H1 (cell line): Measurements from ENCODE around the gene OR2A42. TPM values are rescaled to one million over a fixed set of nuclear protein-coding genes. Genes with fewer than 3 reads are reported as not detected.
"Not testable (repeated sequence)": the region's sequence is repeated elsewhere in the genome, so short reads cannot be mapped to it uniquely, and the experiment has no call there.

Experiments
- CTCF ChIA-PET: fragments of 300-600 bp; sonication (Branson Sonifier 250); formaldehyde crosslinking; loops from one replicate; lab custom pipeline; 2021; ENCODE audit not compliant: partially characterized antibody; lab: Charles Lee
- POLR2A ChIA-PET: fragments of 300-600 bp; sonication (Branson Sonifier 250); formaldehyde crosslinking; loops from one replicate; lab custom pipeline; 2021; ENCODE audit warnings: inconsistent platforms; ENCODE audit not compliant: partially characterized antibody; lab: Charles Lee
- DNase-seq, 2 experiments: peaks; one replicate each; pipeline versions ENCODE4 v3.0.0 to v3.0.0-alpha.2; 2010 to 2022; ENCODE audit warnings: low spot score in 2 of 2, low read depth in 1 of 2, mixed read lengths in 1 of 2
- FAIRE-seq: peaks from 2 replicates; lab custom pipeline; 2011; peaks lifted over from hg19 to GRCh38; lab: Jason Lieb, UNC
- H2AFZ ChIP-seq: 2 replicates; pipeline ENCODE4 v1.8.1; 2012; ENCODE audit warnings: low read length, inconsistent platforms
- H2AK5ac ChIP-seq: 2 replicates; pipeline ENCODE4 v1.6.1; 2013; ENCODE audit warnings: low read depth, low read length
- H2BK120ac ChIP-seq: replicated peaks from 2 replicates; pipeline ENCODE3; 2013; ENCODE audit warnings: low read depth, low read length, inconsistent platforms
- H2BK12ac ChIP-seq: 2 replicates; pipeline ENCODE4 v1.6.1; 2013; ENCODE audit warnings: low read depth, low read length
- H2BK15ac ChIP-seq: 2 replicates; pipeline ENCODE4 v1.6.1; 2013; ENCODE audit warnings: low read length
- H2BK20ac ChIP-seq: 2 replicates; pipeline ENCODE4 v1.6.1; 2013; ENCODE audit warnings: low read length
- H2BK5ac ChIP-seq: 2 replicates; pipeline ENCODE4 v1.6.1; 2013; ENCODE audit warnings: low read depth, low read length
- H3K14ac ChIP-seq: 2 replicates; pipeline ENCODE4 v1.6.1; 2013; ENCODE audit warnings: inconsistent platforms; ENCODE audit not compliant: insufficient read length
- H3K18ac ChIP-seq: 2 replicates; pipeline ENCODE4 v1.6.1; 2013; ENCODE audit warnings: low read length; ENCODE audit errors: extremely low read depth
- H3K23ac ChIP-seq: 2 replicates; pipeline ENCODE4 v1.6.1; 2013; ENCODE audit warnings: inconsistent platforms; ENCODE audit not compliant: insufficient read length
- H3K23me2 ChIP-seq: 2 replicates; pipeline ENCODE4 v1.6.1; 2013; ENCODE audit warnings: low read depth, low read length
- H3K27ac ChIP-seq: 2 replicates; pipeline ENCODE4 v1.6.1; 2011; ENCODE audit warnings: low read depth, low read length, inconsistent platforms
- H3K27me3 ChIP-seq, 4 experiments: replicated peaks in 1 of 4; 1 replicate in 1 of 4; 2 replicates in 3 of 4; pipeline versions ENCODE4 v1.6.1 to v1.8.1; 2011 to 2013; ENCODE audit warnings: low read length in 3 of 4, mild to moderate bottlenecking in 3 of 4, inconsistent platforms in 2 of 4, mixed read lengths in 2 of 4, moderate library complexity in 1 of 4; ENCODE audit not compliant: control insufficient read depth in 3 of 4, insufficient read depth in 3 of 4; ENCODE audit errors: extremely low read depth in 1 of 4
- H3K36me3 ChIP-seq, 4 experiments: 2 replicates each; pipeline versions ENCODE4 v1.6.1 to v1.8.1; 2011 to 2013; ENCODE audit warnings: mild to moderate bottlenecking in 4 of 4, low read length in 3 of 4, moderate library complexity in 2 of 4, control low read depth in 1 of 4, inconsistent platforms in 1 of 4; ENCODE audit not compliant: insufficient read depth in 4 of 4, control insufficient read depth in 2 of 4
- H3K4ac ChIP-seq: replicated peaks from 2 replicates; pipeline ENCODE3; 2013; ENCODE audit warnings: low read length, low read depth, mixed read lengths, inconsistent platforms; ENCODE audit not compliant: insufficient read length
- H3K4me1 ChIP-seq, 4 experiments: replicated peaks in 1 of 4; 1 replicate in 1 of 4; 2 replicates in 3 of 4; pipeline versions ENCODE4 v1.6.1 to v1.8.1; 2011 to 2013; ENCODE audit warnings: low read length in 3 of 4, inconsistent platforms in 2 of 4, mixed read lengths in 1 of 4; ENCODE audit not compliant: insufficient read depth in 4 of 4, control insufficient read depth in 3 of 4
- H3K4me2 ChIP-seq, 2 experiments: 2 replicates each; pipeline versions ENCODE4 v1.6.1 to v1.8.1; 2011 to 2013; ENCODE audit warnings: low read depth in 2 of 2, low read length in 2 of 2, control low read depth in 1 of 2, inconsistent platforms in 1 of 2, mild to moderate bottlenecking in 1 of 2; ENCODE audit not compliant: insufficient read depth in 1 of 2
- H3K4me3 ChIP-seq, 4 experiments: fragments of 200-600, 300-600 bp in 1 of 4; sonication (generic), shearing (Covaris generic), sonication (Bioruptor Twin) in 1 of 4; 2 replicates each; pipeline versions ENCODE4 v1.5.1 to v1.8.1; 2011 to 2016; ENCODE audit warnings: low read length in 4 of 4, low read depth in 3 of 4, control low read depth in 2 of 4, inconsistent platforms in 2 of 4, mild to moderate bottlenecking in 2 of 4, mixed read lengths in 1 of 4, moderate library complexity in 1 of 4; ENCODE audit not compliant: insufficient read depth in 2 of 4; ENCODE audit errors: extremely low read depth in 1 of 4
- H3K56ac ChIP-seq: replicated peaks from 2 replicates; pipeline ENCODE3; 2013; ENCODE audit warnings: low read depth, mild to moderate bottlenecking, mixed read lengths, low read length, inconsistent platforms; ENCODE audit not compliant: insufficient read length
- H3K79me1 ChIP-seq: 2 replicates; pipeline ENCODE4 v1.6.1; 2013; ENCODE audit warnings: low read depth, low read length, control low read depth
- H3K79me2 ChIP-seq, 2 experiments: 2 replicates each; pipeline versions ENCODE4 v1.6.1 to v1.8.1; 2012 to 2013; ENCODE audit warnings: low read length in 2 of 2, mild to moderate bottlenecking in 2 of 2, inconsistent platforms in 1 of 2; ENCODE audit not compliant: insufficient read depth in 2 of 2, control insufficient read depth in 1 of 2
- H3K9ac ChIP-seq, 4 experiments: replicated peaks in 1 of 4; 1 replicate in 1 of 4; 2 replicates in 3 of 4; pipeline versions ENCODE4 v1.6.1 to v1.8.1; 2011 to 2013; ENCODE audit warnings: low read depth in 3 of 4, low read length in 3 of 4, control low read depth in 2 of 4, mild to moderate bottlenecking in 2 of 4, moderate library complexity in 2 of 4, inconsistent platforms in 1 of 4; ENCODE audit errors: extremely low read depth in 1 of 4
- H3K9me3 ChIP-seq, 2 experiments: 2 replicates each; pipeline versions ENCODE4 v1.6.1 to v1.8.1; 2012 to 2013; ENCODE audit warnings: mild to moderate bottlenecking in 2 of 2, moderate library complexity in 2 of 2, control low read depth in 1 of 2, inconsistent platforms in 1 of 2, low read depth in 1 of 2, low read length in 1 of 2, mixed read lengths in 1 of 2; ENCODE audit not compliant: insufficient read depth in 2 of 2
- H4K20me1 ChIP-seq, 2 experiments: replicated peaks in 1 of 2; 2 replicates each; pipeline versions ENCODE3 to v1.8.1; 2011 to 2013; ENCODE audit warnings: inconsistent platforms in 2 of 2, low read length in 2 of 2, mild to moderate bottlenecking in 1 of 2; ENCODE audit not compliant: insufficient read depth in 2 of 2, control insufficient read depth in 1 of 2
- H4K5ac ChIP-seq: 2 replicates; pipeline ENCODE4 v1.6.1; 2013; ENCODE audit warnings: low read length, low read depth, mixed read lengths, inconsistent platforms; ENCODE audit not compliant: insufficient read length
- H4K8ac ChIP-seq: 2 replicates; pipeline ENCODE4 v1.8.0; 2013; ENCODE audit warnings: mild to moderate bottlenecking, moderate library complexity, low read length, inconsistent platforms; ENCODE audit not compliant: insufficient read depth; ENCODE audit errors: extremely low read depth
- H4K91ac ChIP-seq: replicated peaks from 2 replicates; pipeline ENCODE3; 2013; ENCODE audit warnings: low read length, mixed read lengths, inconsistent platforms; ENCODE audit not compliant: insufficient read length
- WGBS, 2 experiments: shearing (Covaris generic) in 1 of 2; methylation state at CpG; one replicate each; pipeline versions ENCODE4 v1.1.6 to v1.1.7; 2013 to 2015; ENCODE audit warnings: low lambda C conversion rate in 2 of 2, mixed read lengths in 2 of 2, inconsistent platforms in 1 of 2, low coverage in 1 of 2, missing lambda C conversion rate in 1 of 2; ENCODE audit not compliant: insufficient replicate concordance in 2 of 2, insufficient coverage in 1 of 2, insufficient read length in 1 of 2; ENCODE audit errors: extremely low coverage in 1 of 2, missing lambda C conversion rate in 1 of 2; 5-methylcytosine and 5-hydroxymethylcytosine counted together
- polyA plus RNA-seq, 7 experiments: library from polyadenylated mRNA; depleted of rRNA in 3 of 7; stranded (reverse) in 5 of 7; unstranded in 2 of 7; fragments of >200 nt in 5 of 7; fragments of 200-250 nt in 2 of 7; gene quantifications; 1 replicate in 5 of 7; 2 replicates in 1 of 7; 4 replicates in 1 of 7; pipeline versions ENCODE4 v1.2.1 to v1.2.3, GENCODE V29; 2011 to 2013; ENCODE audit warnings: missing spikeins in 2 of 7, mixed read lengths in 2 of 7
- total RNA-seq: library from RNA; stranded (reverse); fragmentation: NEBNext Ultra II Directional; extraction: Animal tissue kit (Norgen Biotek cat#: 25700); gene quantifications from 2 replicates; pipeline ENCODE4 v1.2.1, GENCODE V29; 2021

OR2A42 gene
- total and polyA plus RNA-seq, 2 of the 8 experiments (the other 6 are each of a cell fraction or from before 2014, with no cell fraction given) = not detected

DNA sequence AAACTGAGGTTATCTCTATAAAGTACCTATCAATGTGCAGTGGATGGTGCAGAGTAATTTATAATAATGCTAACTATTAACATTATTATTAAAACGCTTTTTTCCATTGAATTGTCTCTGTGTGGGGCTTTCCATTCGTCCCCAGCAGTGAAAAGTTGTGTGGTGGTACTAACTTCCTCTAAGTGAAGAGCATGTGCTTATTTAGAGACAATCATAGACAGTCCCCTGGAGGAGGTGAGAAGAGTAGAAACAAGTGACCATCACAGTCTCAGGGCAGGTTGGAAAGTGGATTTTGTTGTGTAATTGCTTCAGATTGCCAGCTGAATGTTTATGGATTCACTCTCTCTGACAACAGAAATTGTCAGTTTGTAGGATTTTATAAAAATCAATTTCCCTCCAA lies 8.4 kb downstream of the OR2A42 start:
- H4K91ac ChIP-seq, H2BK15ac ChIP-seq, H3K27ac ChIP-seq, H3K79me1 ChIP-seq, H3K18ac ChIP-seq, FAIRE-seq, POLR2A ChIA-PET, H4K5ac ChIP-seq, H2BK120ac ChIP-seq, H3K4me1 ChIP-seq, H3K9ac ChIP-seq, H3K9me3 ChIP-seq, H3K36me3 ChIP-seq, H3K79me2 ChIP-seq, H3K56ac ChIP-seq, DNase-seq, H2BK12ac ChIP-seq, H3K4me3 ChIP-seq, CTCF ChIA-PET, H3K14ac ChIP-seq, H2AK5ac ChIP-seq, H3K4me2 ChIP-seq, H2BK20ac ChIP-seq, H4K8ac ChIP-seq, H3K27me3 ChIP-seq, H3K23ac ChIP-seq, H2BK5ac ChIP-seq, H3K4ac ChIP-seq, H3K23me2 ChIP-seq, H2AFZ ChIP-seq, H4K20me1 ChIP-seq: not testable (repeated sequence)
- no CpG with 5 or more reads among the region's 2 CpGs for WGBS, 2 experiments

DNA sequence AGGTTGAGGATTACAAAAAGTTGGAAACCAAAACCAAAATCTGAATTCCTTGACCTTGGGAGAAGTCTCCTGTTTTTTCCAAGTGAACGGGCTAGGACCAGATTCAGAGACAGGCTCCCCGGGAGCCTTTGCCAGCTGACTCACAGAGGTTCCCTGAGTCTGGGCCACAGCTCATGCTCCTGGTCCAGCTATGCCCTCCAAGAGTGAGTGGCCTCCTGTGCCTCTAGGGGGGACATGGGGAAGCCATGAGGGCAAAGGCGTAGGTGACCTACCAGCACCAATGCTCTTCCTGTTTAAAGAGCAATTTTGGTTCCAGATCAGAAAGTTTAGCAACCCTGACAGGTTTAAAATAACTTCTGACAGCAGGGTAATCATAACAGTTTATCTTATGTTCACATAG lies 10.6 kb downstream of the OR2A42 start:
- H2BK5ac ChIP-seq, H3K9me3 ChIP-seq, H3K4ac ChIP-seq, H3K36me3 ChIP-seq, FAIRE-seq, H3K23me2 ChIP-seq, H3K27me3 ChIP-seq, H4K5ac ChIP-seq, H3K18ac ChIP-seq, H2AK5ac ChIP-seq, H3K79me1 ChIP-seq, CTCF ChIA-PET, POLR2A ChIA-PET, H3K79me2 ChIP-seq, H4K20me1 ChIP-seq, H3K56ac ChIP-seq, H3K9ac ChIP-seq, H2BK15ac ChIP-seq, H3K23ac ChIP-seq, H2BK120ac ChIP-seq, H3K4me3 ChIP-seq, H4K8ac ChIP-seq, H3K4me1 ChIP-seq, H3K4me2 ChIP-seq, H3K14ac ChIP-seq, H2AFZ ChIP-seq, H2BK12ac ChIP-seq, H4K91ac ChIP-seq, H2BK20ac ChIP-seq, H3K27ac ChIP-seq, DNase-seq: not testable (repeated sequence)
- WGBS, 2 experiments = 90% methylated on average over 1 of the region's 3 CpGs; no CpG with 5 or more reads in 1 of the 2 experiments
